H1 (cell line): ENCODE measurements around the gene C5orf22. TPM values are rescaled to one million over a fixed set of nuclear protein-coding genes. Genes with fewer than 3 reads are reported as not detected.

Experiments
- CTCF ChIA-PET: fragments of 300-600 bp; sonication (Branson Sonifier 250); formaldehyde crosslinking; loops from one replicate; lab custom pipeline; 2021; ENCODE audit not compliant: partially characterized antibody; lab: Charles Lee
- POLR2A ChIA-PET: fragments of 300-600 bp; sonication (Branson Sonifier 250); formaldehyde crosslinking; loops from one replicate; lab custom pipeline; 2021; ENCODE audit warnings: inconsistent platforms; ENCODE audit not compliant: partially characterized antibody; lab: Charles Lee
- DNase-seq, 2 experiments: peaks; one replicate each; pipeline versions ENCODE4 v3.0.0 to v3.0.0-alpha.2; 2010 to 2022; ENCODE audit warnings: low spot score in 2 of 2, low read depth in 1 of 2, mixed read lengths in 1 of 2
- FAIRE-seq: peaks from 2 replicates; lab custom pipeline; 2011; peaks lifted over from hg19 to GRCh38; lab: Jason Lieb, UNC
- H2AFZ ChIP-seq: 2 replicates; pipeline ENCODE4 v1.8.1; 2012; ENCODE audit warnings: low read length, inconsistent platforms
- H2AK5ac ChIP-seq: 2 replicates; pipeline ENCODE4 v1.6.1; 2013; ENCODE audit warnings: low read depth, low read length
- H2BK120ac ChIP-seq: replicated peaks from 2 replicates; pipeline ENCODE3; 2013; ENCODE audit warnings: low read depth, low read length, inconsistent platforms
- H2BK12ac ChIP-seq: 2 replicates; pipeline ENCODE4 v1.6.1; 2013; ENCODE audit warnings: low read depth, low read length
- H2BK15ac ChIP-seq: 2 replicates; pipeline ENCODE4 v1.6.1; 2013; ENCODE audit warnings: low read length
- H2BK20ac ChIP-seq: 2 replicates; pipeline ENCODE4 v1.6.1; 2013; ENCODE audit warnings: low read length
- H2BK5ac ChIP-seq: 2 replicates; pipeline ENCODE4 v1.6.1; 2013; ENCODE audit warnings: low read depth, low read length
- H3K14ac ChIP-seq: 2 replicates; pipeline ENCODE4 v1.6.1; 2013; ENCODE audit warnings: inconsistent platforms; ENCODE audit not compliant: insufficient read length
- H3K18ac ChIP-seq: 2 replicates; pipeline ENCODE4 v1.6.1; 2013; ENCODE audit warnings: low read length; ENCODE audit errors: extremely low read depth
- H3K23ac ChIP-seq: 2 replicates; pipeline ENCODE4 v1.6.1; 2013; ENCODE audit warnings: inconsistent platforms; ENCODE audit not compliant: insufficient read length
- H3K23me2 ChIP-seq: 2 replicates; pipeline ENCODE4 v1.6.1; 2013; ENCODE audit warnings: low read depth, low read length
- H3K27ac ChIP-seq: 2 replicates; pipeline ENCODE4 v1.6.1; 2011; ENCODE audit warnings: low read depth, low read length, inconsistent platforms
- H3K27me3 ChIP-seq, 4 experiments: replicated peaks in 1 of 4; 1 replicate in 1 of 4; 2 replicates in 3 of 4; pipeline versions ENCODE4 v1.6.1 to v1.8.1; 2011 to 2013; ENCODE audit warnings: low read length in 3 of 4, mild to moderate bottlenecking in 3 of 4, inconsistent platforms in 2 of 4, mixed read lengths in 2 of 4, moderate library complexity in 1 of 4; ENCODE audit not compliant: control insufficient read depth in 3 of 4, insufficient read depth in 3 of 4; ENCODE audit errors: extremely low read depth in 1 of 4
- H3K36me3 ChIP-seq, 4 experiments: 2 replicates each; pipeline versions ENCODE4 v1.6.1 to v1.8.1; 2011 to 2013; ENCODE audit warnings: mild to moderate bottlenecking in 4 of 4, low read length in 3 of 4, moderate library complexity in 2 of 4, control low read depth in 1 of 4, inconsistent platforms in 1 of 4; ENCODE audit not compliant: insufficient read depth in 4 of 4, control insufficient read depth in 2 of 4
- H3K4ac ChIP-seq: replicated peaks from 2 replicates; pipeline ENCODE3; 2013; ENCODE audit warnings: low read length, low read depth, mixed read lengths, inconsistent platforms; ENCODE audit not compliant: insufficient read length
- H3K4me1 ChIP-seq, 4 experiments: replicated peaks in 1 of 4; 1 replicate in 1 of 4; 2 replicates in 3 of 4; pipeline versions ENCODE4 v1.6.1 to v1.8.1; 2011 to 2013; ENCODE audit warnings: low read length in 3 of 4, inconsistent platforms in 2 of 4, mixed read lengths in 1 of 4; ENCODE audit not compliant: insufficient read depth in 4 of 4, control insufficient read depth in 3 of 4
- H3K4me2 ChIP-seq, 2 experiments: 2 replicates each; pipeline versions ENCODE4 v1.6.1 to v1.8.1; 2011 to 2013; ENCODE audit warnings: low read depth in 2 of 2, low read length in 2 of 2, control low read depth in 1 of 2, inconsistent platforms in 1 of 2, mild to moderate bottlenecking in 1 of 2; ENCODE audit not compliant: insufficient read depth in 1 of 2
- H3K4me3 ChIP-seq, 4 experiments: fragments of 200-600, 300-600 bp in 1 of 4; sonication (generic), shearing (Covaris generic), sonication (Bioruptor Twin) in 1 of 4; 2 replicates each; pipeline versions ENCODE4 v1.5.1 to v1.8.1; 2011 to 2016; ENCODE audit warnings: low read length in 4 of 4, low read depth in 3 of 4, control low read depth in 2 of 4, inconsistent platforms in 2 of 4, mild to moderate bottlenecking in 2 of 4, mixed read lengths in 1 of 4, moderate library complexity in 1 of 4; ENCODE audit not compliant: insufficient read depth in 2 of 4; ENCODE audit errors: extremely low read depth in 1 of 4
- H3K56ac ChIP-seq: replicated peaks from 2 replicates; pipeline ENCODE3; 2013; ENCODE audit warnings: low read depth, mild to moderate bottlenecking, mixed read lengths, low read length, inconsistent platforms; ENCODE audit not compliant: insufficient read length
- H3K79me1 ChIP-seq: 2 replicates; pipeline ENCODE4 v1.6.1; 2013; ENCODE audit warnings: low read depth, low read length, control low read depth
- H3K79me2 ChIP-seq, 2 experiments: 2 replicates each; pipeline versions ENCODE4 v1.6.1 to v1.8.1; 2012 to 2013; ENCODE audit warnings: low read length in 2 of 2, mild to moderate bottlenecking in 2 of 2, inconsistent platforms in 1 of 2; ENCODE audit not compliant: insufficient read depth in 2 of 2, control insufficient read depth in 1 of 2
- H3K9ac ChIP-seq, 4 experiments: replicated peaks in 1 of 4; 1 replicate in 1 of 4; 2 replicates in 3 of 4; pipeline versions ENCODE4 v1.6.1 to v1.8.1; 2011 to 2013; ENCODE audit warnings: low read depth in 3 of 4, low read length in 3 of 4, control low read depth in 2 of 4, mild to moderate bottlenecking in 2 of 4, moderate library complexity in 2 of 4, inconsistent platforms in 1 of 4; ENCODE audit errors: extremely low read depth in 1 of 4
- H3K9me3 ChIP-seq, 2 experiments: 2 replicates each; pipeline versions ENCODE4 v1.6.1 to v1.8.1; 2012 to 2013; ENCODE audit warnings: mild to moderate bottlenecking in 2 of 2, moderate library complexity in 2 of 2, control low read depth in 1 of 2, inconsistent platforms in 1 of 2, low read depth in 1 of 2, low read length in 1 of 2, mixed read lengths in 1 of 2; ENCODE audit not compliant: insufficient read depth in 2 of 2
- H4K20me1 ChIP-seq, 2 experiments: replicated peaks in 1 of 2; 2 replicates each; pipeline versions ENCODE3 to v1.8.1; 2011 to 2013; ENCODE audit warnings: inconsistent platforms in 2 of 2, low read length in 2 of 2, mild to moderate bottlenecking in 1 of 2; ENCODE audit not compliant: insufficient read depth in 2 of 2, control insufficient read depth in 1 of 2
- H4K5ac ChIP-seq: 2 replicates; pipeline ENCODE4 v1.6.1; 2013; ENCODE audit warnings: low read length, low read depth, mixed read lengths, inconsistent platforms; ENCODE audit not compliant: insufficient read length
- H4K8ac ChIP-seq: 2 replicates; pipeline ENCODE4 v1.8.0; 2013; ENCODE audit warnings: mild to moderate bottlenecking, moderate library complexity, low read length, inconsistent platforms; ENCODE audit not compliant: insufficient read depth; ENCODE audit errors: extremely low read depth
- H4K91ac ChIP-seq: replicated peaks from 2 replicates; pipeline ENCODE3; 2013; ENCODE audit warnings: low read length, mixed read lengths, inconsistent platforms; ENCODE audit not compliant: insufficient read length
- KDM5A ChIP-seq: fragments of 200-600 bp; IDR thresholded peaks from 2 replicates; pipeline ENCODE4 v1.7.1; 2012; ENCODE audit warnings: mild to moderate bottlenecking, low read length, inconsistent platforms, mixed read lengths
- WGBS, 2 experiments: shearing (Covaris generic) in 1 of 2; methylation state at CpG; one replicate each; pipeline versions ENCODE4 v1.1.6 to v1.1.7; 2013 to 2015; ENCODE audit warnings: low lambda C conversion rate in 2 of 2, mixed read lengths in 2 of 2, inconsistent platforms in 1 of 2, low coverage in 1 of 2, missing lambda C conversion rate in 1 of 2; ENCODE audit not compliant: insufficient replicate concordance in 2 of 2, insufficient coverage in 1 of 2, insufficient read length in 1 of 2; ENCODE audit errors: extremely low coverage in 1 of 2, missing lambda C conversion rate in 1 of 2; 5-methylcytosine and 5-hydroxymethylcytosine counted together
- polyA plus RNA-seq, 7 experiments: library from polyadenylated mRNA; depleted of rRNA in 3 of 7; stranded (reverse) in 5 of 7; unstranded in 2 of 7; fragments of >200 nt in 5 of 7; fragments of 200-250 nt in 2 of 7; gene quantifications; 1 replicate in 5 of 7; 2 replicates in 1 of 7; 4 replicates in 1 of 7; pipeline versions ENCODE4 v1.2.1 to v1.2.3, GENCODE V29; 2011 to 2013; ENCODE audit warnings: missing spikeins in 2 of 7, mixed read lengths in 2 of 7
- total RNA-seq: library from RNA; stranded (reverse); fragmentation: NEBNext Ultra II Directional; extraction: Animal tissue kit (Norgen Biotek cat#: 25700); gene quantifications from 2 replicates; pipeline ENCODE4 v1.2.1, GENCODE V29; 2021

C5orf22 gene
- total and polyA plus RNA-seq, 2 of the 8 experiments (the other 6 are each of a cell fraction or from before 2014, with no cell fraction given): 19.6 to 36.2 TPM

GRCh38 chr5:31531543-31531887 is 586 bp upstream of the C5orf22 start:
- Histone ChIP-seq H4K5ac (peak overlapping the region; percentile 3), H2BK5ac (peak overlapping the region; percentile 18; the same call in 1 of the 2 replicates), H4K91ac (no peak overlapping the region), H2AK5ac (no peak overlapping the region), H3K79me1 (peaks cover 4% of the 10 kb centered on the region; the same call in 1 of the 2 replicates), H4K8ac (peak overlapping the region; percentile 75; the same call in 1 of the 2 replicates), H3K27me3 (no peaks in the 10 kb centered on the region), H3K4me2 (peak overlapping the region; percentile 74 to 81), H3K4me1 (peaks cover 0 to 8% (median 3%) of the 10 kb centered on the region in 4 experiments; a peak in 3 of 7 replicates), H3K27ac (peak overlapping the region; percentile 13; the same call in 1 of the 2 replicates), H4K20me1 (peaks cover 0 to 2% of the 10 kb centered on the region in 2 experiments), H3K79me2 (peaks cover 11 to 35% of the 10 kb centered on the region in 2 experiments), H3K23me2 (peaks cover 5% of the 10 kb centered on the region), H3K23ac (no peak overlapping the region), H3K14ac (no peak overlapping the region), H2BK120ac (no peak overlapping the region), H3K9ac (peak overlapping the region; percentile 75 to 93 (median 84)), H2AFZ (peak overlapping the region; percentile 55; the same call in 1 of the 2 replicates), H3K36me3 (peaks cover 14 to 45% (median 26%) of the 10 kb centered on the region in 4 experiments), H2BK20ac (no peak overlapping the region), H2BK15ac (no peak overlapping the region), H3K56ac (no peak overlapping the region), H3K4ac (no peak overlapping the region), H3K4me3 (peak overlapping the region; percentile 84 to 96 (median 94)), H3K18ac (no peak overlapping the region), H3K9me3 (no peaks in the 10 kb centered on the region), H2BK12ac (no peak overlapping the region)
- ChIA-PET CTCF (interaction anchor here (0.7 to 1.2 kb wide), 5 partner anchors 83 to 1759 kb away, joined by 3 read pairs; no protein-coding TSS in a partner anchor), POLR2A (interaction anchor here (0.8 to 2.0 kb wide), 4 partner anchors 9 to 21 kb away, joined by 3 to 6 read pairs (median 4); no protein-coding TSS in a partner anchor)
- DNase-seq (no peak), FAIRE-seq (no peak)
- WGBS, 2 experiments: 2% methylated on average over 13 of the region's 13 CpGs; no CpG with 5 or more reads in 1 of the 2 experiments
- no peak for TF ChIP-seq KDM5A
